ENCODE results near the gene MYB. TPM values are rescaled to one million over a fixed set of nuclear protein-coding genes. Genes with fewer than 3 reads are reported as not detected.

Gene MYB
- total and polyA plus RNA-seq, 2 of the 4 experiments (the other 2 are of a cell fraction) = 0.44 to 0.90 TPM

DNA sequence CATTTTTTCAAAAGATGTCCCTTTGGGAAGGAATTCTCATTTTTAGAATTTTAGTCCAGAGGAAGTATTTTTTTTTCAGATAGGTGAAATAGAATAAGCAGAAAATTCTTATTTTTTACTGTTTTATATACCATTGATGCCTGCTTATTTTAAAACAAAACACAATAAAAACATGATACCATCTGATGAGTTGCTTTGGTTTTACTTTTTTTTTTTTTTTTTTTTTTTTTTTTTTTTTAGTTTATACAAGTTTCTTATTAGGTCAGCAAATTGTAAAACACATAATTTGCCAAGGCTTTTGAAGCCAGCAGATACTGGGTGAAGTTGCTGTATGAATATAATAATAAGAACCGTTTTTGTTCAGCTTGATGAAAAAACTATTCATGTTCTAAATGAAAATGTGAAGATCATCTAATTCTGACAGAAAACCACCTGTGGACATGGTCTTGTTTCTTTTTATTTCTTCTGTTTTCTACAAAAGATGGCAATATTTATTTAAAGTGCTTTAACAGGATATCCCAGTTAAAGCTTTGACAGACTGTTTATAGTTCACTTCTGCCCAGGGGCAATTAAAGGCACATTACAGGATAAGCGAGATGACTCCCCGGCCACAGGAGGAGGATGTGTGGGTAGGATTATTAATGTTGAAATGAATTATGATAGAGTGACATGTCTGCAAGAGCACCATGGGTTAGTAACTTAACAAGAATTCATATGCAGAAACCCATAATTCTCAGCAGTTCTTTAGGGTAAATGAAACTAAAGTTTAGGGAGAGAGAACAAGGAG is 31.1 kb downstream of the MYB start:
- H3K27me3 ChIP-seq (ENCODE audit: control insufficient read depth, insufficient read depth, low read length) = no peaks in the 10 kb centered on the region
- H2AK9ac ChIP-seq (replicated peaks; ENCODE audit: low read depth, low read length, poor library complexity) = no peak overlapping the region
- no peak overlapping the region for H2AFZ ChIP-seq (replicated peaks; ENCODE audit: low read length, poor library complexity)
- no peak overlapping the region for H2BK15ac ChIP-seq (ENCODE audit: low read depth, low read length)
- 0% methylated on average over 2 of the region's 3 CpGs; no CpG with 5 or more reads in 1 of the 2 experiments for WGBS, 2 experiments (ENCODE audit: extremely low coverage in 2 of 2, insufficient read length in 1 of 2)
- ChIA-PET CTCF (no interaction called here), POLR2A (ENCODE audit: unreplicated experiment) (no interaction called here)
- no peak overlapping the region for H3K27ac ChIP-seq (ENCODE audit: insufficient read depth, low read length)
- H2AK5ac ChIP-seq (ENCODE audit: low read depth, low read length) = no peak overlapping the region
- H4K5ac ChIP-seq (ENCODE audit: low read depth, low read length) = no peak overlapping the region
- no peak overlapping the region for H3K4ac ChIP-seq (ENCODE audit: low read depth, low read length)
- no peak overlapping the region for H2BK5ac ChIP-seq (ENCODE audit: low read depth, low read length, poor library complexity, severe bottlenecking)
- no peaks in the 10 kb centered on the region for H4K20me1 ChIP-seq (ENCODE audit: insufficient read depth, low read length)
- H2BK20ac ChIP-seq (ENCODE audit: low read depth, low read length) = no peak overlapping the region
- in situ Hi-C loops (cut with MboI; ENCODE audit: low sequenced_read_pairs) = no loop called here
- intact Hi-C loops (cut with micrococcal nuclease) = no loop called here
- H3K4me1 ChIP-seq (ENCODE audit: control insufficient read depth, insufficient read depth, low read length) = peaks cover 2% of the 10 kb centered on the region
- no peaks in the 10 kb centered on the region for H3K9me3 ChIP-seq (ENCODE audit: control insufficient read depth, insufficient read depth, low read length)
- H3K79me1 ChIP-seq (ENCODE audit: low read depth in 1 of 2, low read length in 2 of 2) = no peaks in the 10 kb centered on the region
- no peak overlapping the region for H3K9ac ChIP-seq (ENCODE audit: low read depth, low read length)
- no TSS peak for BruUV-seq (replicated peaks)
- no peak overlapping the region for H4K91ac ChIP-seq (ENCODE audit: insufficient read depth, low read depth, low read length)
- H4K8ac ChIP-seq (ENCODE audit: low read depth in 2 of 2, low read length in 2 of 2) = no peak overlapping the region
- no peak overlapping the region for H3K4me3 ChIP-seq (ENCODE audit: insufficient read depth, low read depth, low read length)
- H3K23ac ChIP-seq (ENCODE audit: low read depth, low read length) = no peak overlapping the region
- dilution Hi-C loops (cut with HindIII; ENCODE audit: low sequenced_read_pairs, unreplicated experiment) = no loop called here
- peak overlapping the region; percentile 78 for H3K4me2 ChIP-seq (ENCODE audit: low read depth, low read length)
- no peak overlapping the region for H3K18ac ChIP-seq (ENCODE audit: low read depth, low read length)
- DNase-seq = peak; percentile 56
- H3K9me1 ChIP-seq (ENCODE audit: insufficient read depth, low read length) = no peaks in the 10 kb centered on the region; the same call in 1 of the 2 replicates
- H2BK120ac ChIP-seq (ENCODE audit: low read depth, low read length) = no peak overlapping the region
- peak; percentile 57 for ATAC-seq (ENCODE audit: low read depth)
- H3K14ac ChIP-seq (replicated peaks; ENCODE audit: low read depth, low read length) = no peak overlapping the region
- H3K56ac ChIP-seq (ENCODE audit: extremely low read depth, insufficient read depth, low read length) = no peak overlapping the region
- H3K36me3 ChIP-seq (ENCODE audit: control insufficient read depth, insufficient read depth, low read length) = no peaks in the 10 kb centered on the region
- no peak for TF ChIP-seq MAFK (IDR thresholded peaks at IDR 0.05; ENCODE audit: low read depth, low read length)
- TF ChIP-seq BHLHE40 (IDR thresholded peaks at IDR 0.05; ENCODE audit: low read depth, low read length) = no peak
- no peak for TF ChIP-seq NFE2L2 (IDR thresholded peaks at IDR 0.05; ENCODE audit: low read depth, low read length)
- no peak for TF ChIP-seq MAZ (IDR thresholded peaks at IDR 0.05; ENCODE audit: borderline replicate concordance, low read depth, low read length)
- no peak for TF ChIP-seq CTCF (conservative IDR thresholded peaks at IDR 0.05; ENCODE audit: low read depth, low read length)
- TF ChIP-seq RFX5 (IDR thresholded peaks at IDR 0.05; ENCODE audit: low read depth, low read length) = no peak
- no peak for TF ChIP-seq CEBPB (IDR thresholded peaks at IDR 0.05; ENCODE audit: low read depth, low read length)
- TF ChIP-seq CHD1 (IDR thresholded peaks at IDR 0.05; ENCODE audit: low read depth, low read length) = no peak
- no peak for TF ChIP-seq RCOR1 (IDR thresholded peaks at IDR 0.05; ENCODE audit: insufficient replicate concordance, low read length)
- TF ChIP-seq, protein P1, sequence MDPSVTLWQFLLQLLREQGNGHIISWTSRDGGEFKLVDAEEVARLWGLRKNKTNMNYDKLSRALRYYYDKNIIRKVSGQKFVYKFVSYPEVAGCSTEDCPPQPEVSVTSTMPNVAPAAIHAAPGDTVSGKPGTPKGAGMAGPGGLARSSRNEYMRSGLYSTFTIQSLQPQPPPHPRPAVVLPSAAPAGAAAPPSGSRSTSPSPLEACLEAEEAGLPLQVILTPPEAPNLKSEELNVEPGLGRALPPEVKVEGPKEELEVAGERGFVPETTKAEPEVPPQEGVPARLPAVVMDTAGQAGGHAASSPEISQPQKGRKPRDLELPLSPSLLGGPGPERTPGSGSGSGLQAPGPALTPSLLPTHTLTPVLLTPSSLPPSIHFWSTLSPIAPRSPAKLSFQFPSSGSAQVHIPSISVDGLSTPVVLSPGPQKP (IDR thresholded peaks at IDR 0.05; ENCODE audit: borderline replicate concordance, low read depth, low read length) = no peak
- TF ChIP-seq SMC3 (IDR thresholded peaks at IDR 0.05; ENCODE audit: low read depth, low read length) = no peak

Data from IMR-90 (cell line).